Motor neuron (in vitro differentiated cells): Measurements from ENCODE around the gene NR6A1. TPM values are rescaled to one million over a fixed set of nuclear protein-coding genes. Genes with fewer than 3 reads are reported as not detected.
A peak's percentile ranks its signal among the peaks of the same experiment; 100 is the strongest.
"Not testable (repeated sequence)": the region's sequence is repeated elsewhere in the genome, so short reads cannot be mapped to it uniquely, and the experiment has no call there.

ENCODE experiments used
- ATAC-seq, 8 experiments: fragments of 200-7000 bp; cut with Tn5 transposase; replicated peaks in 6 of 8; 2 replicates each; pipeline ENCODE4 v1.8.0; 2021; ENCODE audit warnings: mild to moderate bottlenecking in 8 of 8, moderate library complexity in 8 of 8
- H3K27ac ChIP-seq, 2 donors: fragments of 250-450 bp; sonication (Bioruptor Pico); 2 replicates each; pipeline ENCODE4 v1.9.0; 2021; ENCODE audit warnings: antibody characterized with exemption in 2 of 2, mild to moderate bottlenecking in 2 of 2, moderate library complexity in 1 of 2
- H3K4me1 ChIP-seq, 2 donors: fragments of 250-450 bp; sonication (Bioruptor Pico); replicated peaks in 1 of 2; 2 replicates each; pipeline ENCODE4 v1.6.1; 2021; ENCODE audit warnings: antibody characterized with exemption in 2 of 2, mild to moderate bottlenecking in 2 of 2, moderate library complexity in 1 of 2
- H3K4me3 ChIP-seq, 5 donors: fragments of 250-450 bp; sonication (Bioruptor Pico); 2 replicates each; pipeline ENCODE4 v1.9.0; 2021; ENCODE audit warnings: antibody characterized with exemption in 5 of 5, mild to moderate bottlenecking in 5 of 5, moderate library complexity in 4 of 5
- WGBS, 10 experiments: fragments of 450-650 bp; shearing (Covaris generic); methylation state at CpG; one replicate each; pipeline ENCODE4 v1.0.0; 2022; 5-methylcytosine and 5-hydroxymethylcytosine counted together
- in situ Hi-C, 9 experiments: fragments of 400-800 bp; cut with MboI; loops; one replicate each; pipeline ENCODE4 v1.15.0; 2021; ENCODE audit warnings: low sequenced_read_pairs in 9 of 9, low pct_unique_long_range_greater_than_20kb in 2 of 9; ENCODE audit not compliant: unreplicated experiment in 9 of 9
- total RNA-seq, 8 experiments: library from RNA; unstranded; fragments of 300-600 nt; gene quantifications; 2 replicates each; pipeline versions ENCODE4 v1.2.3 to v1.2.4, GENCODE V29; 2022

NR6A1 gene
- total RNA-seq, 8 experiments from 2014 or later: 0.46 to 29.0 (median 3.7) TPM

DNA sequence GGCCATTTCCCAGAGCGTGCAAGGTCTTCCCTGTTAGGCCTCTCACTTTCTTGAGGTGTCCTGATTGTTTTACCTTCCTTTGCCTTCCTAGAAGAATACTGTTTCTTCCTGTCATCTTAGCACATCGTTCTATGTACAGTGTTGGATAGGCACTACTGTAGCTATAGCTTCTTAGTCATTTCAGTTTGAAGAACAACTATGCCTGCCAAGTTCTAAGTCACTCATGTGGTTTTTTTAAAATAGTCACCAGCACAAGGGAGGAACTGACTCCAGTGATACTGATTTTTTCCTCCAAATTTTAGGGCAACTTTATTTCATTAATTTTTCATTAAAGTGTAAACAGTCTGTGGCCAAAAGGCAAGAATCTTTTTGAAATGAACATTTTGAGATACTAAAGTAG, 141.5 kb downstream of the NR6A1 start:
- H3K4me3 ChIP-seq: no peak overlapping the region
- H3K4me1 ChIP-seq: no peaks in the 10 kb centered on the region
- no peak overlapping the region for H3K27ac ChIP-seq
- in situ Hi-C loops: no loop called here
- WGBS, 10 experiments: 0 to 100% (median 71%) methylated on average over 1 to 2 of the region's 2 CpGs; no CpG with 5 or more reads in 2 of the 10 experiments
- no peak for ATAC-seq

DNA sequence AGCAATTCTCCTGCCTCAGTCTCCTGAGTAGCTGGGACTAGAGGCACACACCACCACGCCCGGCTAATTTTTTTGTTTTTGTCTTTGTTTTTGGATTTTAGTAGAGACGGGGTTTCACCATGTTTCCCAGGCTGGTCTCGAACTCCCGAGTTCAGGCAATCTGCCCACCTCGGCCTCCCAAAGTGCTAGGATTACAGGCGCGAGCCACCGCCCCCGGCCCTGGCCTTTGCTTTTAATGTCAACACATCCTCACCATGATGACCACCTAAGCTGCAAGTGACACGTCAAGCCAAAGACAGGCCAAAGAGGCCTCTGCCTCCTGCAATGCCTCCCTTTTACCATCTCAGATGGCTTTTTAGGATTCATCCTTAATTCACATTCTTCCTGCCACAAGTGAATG, 142.4 kb downstream of the NR6A1 start:
- in situ Hi-C loops: no loop called here
- WGBS, 10 experiments: 80 to 100% (median 92%) methylated on average over 1 to 8 of the region's 11 CpGs; no CpG with 5 or more reads in 3 of the 10 experiments
- Histone ChIP-seq H3K4me3 (no peak overlapping the region), H3K4me1 (no peaks in the 10 kb centered on the region), H3K27ac (no peak overlapping the region)
- ATAC-seq: no peak

DNA sequence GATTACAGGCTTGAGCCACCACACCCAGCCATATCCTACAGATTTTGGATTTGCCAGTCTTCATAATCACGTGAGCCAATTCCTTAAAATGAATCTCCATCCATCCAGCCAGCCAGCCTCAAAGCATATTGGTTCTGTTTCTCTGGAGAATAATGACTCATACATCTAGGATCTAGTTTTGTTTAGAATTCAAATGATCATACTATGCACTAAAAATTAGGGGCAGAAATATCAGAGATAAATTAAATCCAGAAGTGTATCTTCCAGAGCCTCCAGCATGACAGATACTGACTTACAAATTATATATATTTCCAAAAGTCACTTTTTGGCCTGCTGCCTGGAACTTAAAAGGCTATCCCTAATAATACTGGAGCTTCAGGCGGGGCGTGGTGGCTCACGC, 144.8 kb downstream of the NR6A1 start:
- in situ Hi-C loops: no loop called here
- no peak overlapping the region for H3K27ac ChIP-seq
- H3K4me3 ChIP-seq: no peak overlapping the region
- WGBS, 10 experiments: 0 to 100% (median 17%) methylated on average over 1 to 2 of the region's 4 CpGs; no CpG with 5 or more reads in 5 of the 10 experiments
- H3K4me1 ChIP-seq: no peaks in the 10 kb centered on the region
- ATAC-seq: no peak

DNA sequence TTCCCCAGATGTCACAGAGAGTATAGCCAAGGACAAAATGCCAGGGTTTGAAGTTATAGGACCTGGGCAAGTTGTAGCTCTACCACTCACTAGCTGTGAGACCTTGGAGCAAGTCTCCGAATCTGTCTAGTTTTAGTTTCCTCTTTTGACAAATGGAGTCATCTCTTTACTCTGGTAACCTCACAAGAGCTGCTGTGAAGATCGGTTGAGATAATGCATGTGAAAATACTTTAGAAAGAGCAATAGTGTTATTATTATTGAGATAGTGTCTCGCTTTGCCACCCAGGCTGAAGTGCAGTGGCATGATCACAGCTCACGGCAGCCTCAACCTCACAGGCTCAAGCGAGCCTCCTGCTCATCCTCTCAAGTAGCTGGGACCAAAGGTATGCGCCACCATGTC, 146.0 kb downstream of the NR6A1 start:
- in situ Hi-C loops: no loop called here
- no peaks in the 10 kb centered on the region for H3K4me1 ChIP-seq
- no peak overlapping the region for H3K4me3 ChIP-seq
- no peak for ATAC-seq
- H3K27ac ChIP-seq: no peak overlapping the region
- 73 to 100% (median 87%) methylated on average over 1 to 6 of the region's 6 CpGs; no CpG with 5 or more reads in 2 of the 10 experiments for WGBS, 10 experiments

DNA sequence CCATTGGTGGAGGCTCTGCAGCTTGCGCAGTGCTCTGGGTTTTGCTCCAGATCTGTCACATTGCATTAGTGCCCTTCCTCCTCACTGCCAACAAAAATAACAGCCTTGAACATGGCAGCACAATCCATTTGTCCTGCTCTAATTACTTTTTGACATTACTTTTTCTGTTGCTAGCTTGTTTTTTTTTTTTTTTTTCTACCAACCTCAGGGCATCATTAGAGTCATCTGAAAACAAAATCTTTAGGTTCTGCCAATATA, 146.4 kb downstream of the NR6A1 start:
- H3K27ac ChIP-seq: no peak overlapping the region
- ATAC-seq: no peak
- no peak overlapping the region for H3K4me3 ChIP-seq
- H3K4me1 ChIP-seq: no peaks in the 10 kb centered on the region
- in situ Hi-C loops: loop anchor here in 2 of 9 experiments (25.0 kb wide), 1 partner anchor 88 kb away; no protein-coding TSS in a partner anchor
- 89 to 100% (median 100%) methylated on average over 1 of the region's 1 CpG; no CpG with 5 or more reads in 3 of the 10 experiments for WGBS, 10 experiments

DNA sequence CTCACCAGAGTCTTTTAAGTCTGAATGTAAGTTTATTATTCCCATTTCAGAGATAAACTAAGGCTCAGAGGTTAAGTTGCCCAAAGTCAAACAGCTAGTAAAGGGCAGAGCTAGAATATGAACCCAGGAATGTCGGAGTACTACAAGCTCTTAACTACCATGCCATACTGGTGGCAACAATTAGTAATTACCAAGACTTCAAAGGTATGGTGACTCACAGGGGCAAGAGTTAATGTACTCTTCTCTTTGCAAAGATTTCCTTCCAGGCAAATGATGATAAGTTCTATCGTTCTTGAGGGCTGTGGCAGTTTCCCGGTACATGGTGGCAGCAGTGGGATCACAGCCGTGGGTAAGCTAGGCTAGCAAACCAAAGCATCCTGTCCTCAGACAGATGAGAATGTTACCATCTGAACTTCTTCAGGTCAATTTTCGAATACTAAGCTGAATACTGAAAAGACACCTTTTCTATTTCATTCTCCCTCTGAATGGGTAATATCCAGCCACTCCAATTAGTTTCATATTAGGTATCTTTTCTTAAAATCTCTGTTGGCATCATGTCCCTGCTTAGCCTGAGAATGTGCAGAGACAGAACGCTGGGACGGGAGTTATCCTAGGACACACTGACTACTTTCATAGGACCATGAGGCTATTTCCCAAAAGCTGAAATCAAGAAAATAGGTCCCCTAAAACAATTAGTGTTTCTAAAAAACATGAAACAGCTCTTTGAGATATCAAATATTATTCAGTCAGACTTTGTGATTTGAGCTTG, 147.0 kb downstream of the NR6A1 start:
- Histone ChIP-seq H3K4me3 (no peak overlapping the region), H3K27ac (no peak overlapping the region), H3K4me1 (no peaks in the 10 kb centered on the region)
- ATAC-seq: no peak
- WGBS, 10 experiments: 53 to 100% (median 100%) methylated on average over 1 to 6 of the region's 7 CpGs
- in situ Hi-C loops: loop anchor here in 2 of 9 experiments (25.0 kb wide), 1 partner anchor 88 kb away; no protein-coding TSS in a partner anchor

DNA sequence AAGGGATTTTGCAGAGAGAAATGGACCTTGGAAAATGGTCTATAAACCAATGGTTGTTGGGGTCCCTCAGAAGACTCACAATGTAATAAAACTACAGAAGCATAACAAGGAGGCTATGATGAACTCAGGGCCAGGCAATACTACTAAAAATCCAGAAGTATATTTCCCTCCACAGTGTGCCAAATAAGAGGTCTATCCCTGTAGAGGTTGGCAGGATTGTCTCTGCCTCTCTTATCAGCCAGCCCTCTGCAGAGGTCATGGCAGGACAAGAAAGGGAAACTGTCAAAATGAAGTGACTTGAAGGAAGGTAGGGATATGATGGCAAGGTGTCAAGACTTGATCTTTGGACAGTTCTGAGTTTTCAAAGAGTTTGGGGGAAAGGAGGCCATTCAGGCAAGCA, 148.2 kb downstream of the NR6A1 start:
- in situ Hi-C loops: loop anchor here in 2 of 9 experiments (25.0 kb wide), 1 partner anchor 89 kb away; no protein-coding TSS in a partner anchor
- Histone ChIP-seq H3K4me3 (no peak overlapping the region), H3K4me1 (peaks cover 3% of the 10 kb centered on the region in 2 donors), H3K27ac (no peak overlapping the region)
- ATAC-seq: no peak

DNA sequence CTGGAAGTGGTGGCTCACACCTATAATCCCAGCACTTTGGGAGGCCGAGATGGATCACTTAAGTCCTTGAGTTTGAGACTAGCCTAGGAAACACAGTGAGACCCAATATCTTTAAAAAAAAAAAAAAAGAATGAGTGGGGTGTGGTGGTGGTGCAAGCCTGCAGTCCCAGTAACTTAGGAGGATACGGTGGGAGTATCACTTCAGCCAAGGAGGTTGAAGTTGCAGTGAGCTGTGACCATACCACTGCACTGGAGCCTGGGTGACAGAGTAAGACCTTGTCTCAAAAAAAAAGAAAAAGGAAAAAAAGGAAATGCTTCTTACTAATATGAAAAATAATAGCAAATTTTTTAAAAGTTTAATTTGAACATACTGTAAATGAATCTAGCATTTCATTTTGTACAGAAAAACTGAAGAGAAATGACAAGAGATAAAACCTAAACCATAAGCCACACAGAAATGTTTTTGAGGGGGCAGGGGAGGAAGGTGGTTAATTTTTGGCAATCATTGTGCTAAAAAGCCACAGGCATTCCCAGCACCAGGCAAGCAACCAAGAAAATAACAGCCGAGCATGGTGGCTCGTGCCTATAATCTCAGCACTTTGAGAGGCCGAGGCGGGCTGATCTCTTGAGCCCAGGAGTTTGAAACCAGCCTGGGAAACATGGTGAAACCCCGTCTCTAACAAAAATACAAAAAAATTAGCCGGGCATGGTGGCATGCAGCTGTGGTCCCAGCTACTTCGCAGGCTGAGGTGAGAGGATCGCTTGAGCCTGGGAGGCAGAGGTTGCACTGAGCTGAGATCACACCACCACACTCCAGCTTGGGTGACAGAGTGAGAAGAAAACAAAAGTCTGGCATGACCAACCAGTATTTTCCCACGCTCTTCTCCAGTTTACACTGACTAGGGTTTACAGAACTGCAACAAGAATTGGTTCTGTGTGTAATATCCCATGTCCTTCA, 149.5 kb downstream of the NR6A1 start:
- Histone ChIP-seq H3K4me1 (peaks cover 6 to 7% of the 10 kb centered on the region in 2 donors), H3K27ac (no peak overlapping the region), H3K4me3 (no peak overlapping the region)
- ATAC-seq: no peak
- WGBS, 10 experiments: 43 to 94% (median 85%) methylated on average over 1 to 8 of the region's 11 CpGs; no CpG with 5 or more reads in 1 of the 10 experiments
- in situ Hi-C loops: loop anchor here in 2 of 9 experiments (25.0 kb wide), 1 partner anchor 91 kb away; no protein-coding TSS in a partner anchor

DNA sequence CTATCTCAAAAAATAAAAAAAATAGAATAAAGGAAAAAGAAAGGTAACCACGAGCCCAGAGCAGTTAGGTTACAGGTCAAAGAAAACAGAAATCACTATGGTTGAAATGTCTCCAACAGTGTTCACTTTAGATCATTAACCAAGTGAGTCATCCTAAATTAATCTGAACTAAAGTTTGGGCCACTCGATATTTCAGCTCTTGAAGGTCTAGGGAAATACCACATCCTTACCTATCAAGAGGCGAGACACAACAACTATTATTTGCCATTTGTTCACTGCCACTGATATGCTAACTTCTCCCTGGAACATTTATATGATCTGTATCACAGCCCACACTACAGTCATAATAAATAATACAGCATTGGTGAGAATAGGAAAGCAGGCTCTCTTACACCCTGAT, 152.6 kb downstream of the NR6A1 start:
- H3K27ac ChIP-seq: no peak overlapping the region
- no peak overlapping the region for H3K4me3 ChIP-seq
- in situ Hi-C loops: loop anchor here in 4 of 9 experiments (5.0 to 25.0 kb wide), 4 partner anchors 64 to 146 kb away; no protein-coding TSS in a partner anchor
- 6 to 100% (median 75%) methylated on average over 1 to 3 of the region's 3 CpGs; no CpG with 5 or more reads in 1 of the 10 experiments for WGBS, 10 experiments
- no peak for ATAC-seq
- peaks cover 6 to 7% of the 10 kb centered on the region in 2 donors for H3K4me1 ChIP-seq

DNA sequence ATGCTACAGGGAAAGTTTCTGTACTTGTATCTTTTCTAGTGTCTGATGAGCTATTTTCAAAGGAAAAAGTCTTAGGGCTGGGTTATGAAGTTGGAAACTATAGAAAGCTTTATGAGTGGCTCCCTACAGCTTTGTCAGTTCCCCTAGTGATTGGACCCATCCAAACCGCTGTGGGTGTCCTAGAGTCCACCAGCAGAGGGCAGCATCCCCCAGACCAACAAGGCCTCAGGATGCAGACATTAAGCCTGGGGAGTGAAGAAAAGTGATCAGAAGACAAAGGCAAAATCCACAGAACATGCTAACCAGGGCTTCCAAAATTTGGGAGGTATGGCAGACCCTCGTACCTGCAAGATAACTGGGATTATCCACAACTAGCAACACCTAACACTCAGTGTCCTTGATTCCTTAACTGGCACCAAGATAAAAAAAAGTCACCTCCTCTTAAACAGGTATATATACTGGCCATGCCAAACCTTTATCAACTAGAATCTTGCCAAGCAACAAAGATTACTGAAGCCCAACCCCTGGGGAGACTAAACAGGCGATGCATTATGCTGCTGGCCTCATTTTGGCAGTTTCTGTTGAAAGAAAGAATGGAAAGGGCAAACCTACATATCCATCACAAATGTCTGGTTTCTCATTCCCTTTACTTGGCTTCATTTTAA, 153.5 kb downstream of the NR6A1 start:
- ATAC-seq: peak; percentile 94 to 98 (median 98)
- peaks cover 6 to 7% of the 10 kb centered on the region in 2 donors for H3K4me1 ChIP-seq
- in situ Hi-C loops: loop anchor here in 4 of 9 experiments (5.0 to 25.0 kb wide), 4 partner anchors 63 to 147 kb away; no protein-coding TSS in a partner anchor
- H3K4me3 ChIP-seq: no peak overlapping the region
- WGBS, 10 experiments: 0 to 24% (median 0%) methylated on average over 1 to 3 of the region's 3 CpGs; no CpG with 5 or more reads in 1 of the 10 experiments
- no peak overlapping the region for H3K27ac ChIP-seq

DNA sequence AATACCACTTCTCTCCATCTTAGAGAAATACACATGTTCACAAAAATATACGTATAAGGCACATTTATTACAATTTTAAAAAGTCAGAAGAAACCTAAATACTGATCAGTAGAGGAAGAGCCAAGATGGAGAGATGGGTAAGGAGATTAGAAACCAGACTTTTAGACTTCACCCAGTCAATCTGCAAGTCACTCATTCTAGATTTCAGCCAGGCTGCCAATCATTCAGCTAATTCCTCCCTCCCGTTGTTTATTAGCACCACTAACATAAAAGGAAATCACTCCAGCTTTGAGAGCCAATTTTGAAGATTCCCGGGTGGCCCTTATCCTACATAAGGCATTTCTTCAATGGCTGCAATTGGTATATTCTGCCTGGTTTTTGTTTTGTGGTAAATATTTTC, 154.2 kb downstream of the NR6A1 start:
- in situ Hi-C loops: loop anchor here in 4 of 9 experiments (5.0 to 25.0 kb wide), 4 partner anchors 62 to 148 kb away; no protein-coding TSS in a partner anchor
- no peak for ATAC-seq
- Histone ChIP-seq H3K27ac (no peak overlapping the region), H3K4me1 (peaks cover 6 to 7% of the 10 kb centered on the region in 2 donors), H3K4me3 (no peak overlapping the region)
- WGBS, 10 experiments: 5 to 100% (median 79%) methylated on average over 1 to 3 of the region's 3 CpGs; no CpG with 5 or more reads in 2 of the 10 experiments

DNA sequence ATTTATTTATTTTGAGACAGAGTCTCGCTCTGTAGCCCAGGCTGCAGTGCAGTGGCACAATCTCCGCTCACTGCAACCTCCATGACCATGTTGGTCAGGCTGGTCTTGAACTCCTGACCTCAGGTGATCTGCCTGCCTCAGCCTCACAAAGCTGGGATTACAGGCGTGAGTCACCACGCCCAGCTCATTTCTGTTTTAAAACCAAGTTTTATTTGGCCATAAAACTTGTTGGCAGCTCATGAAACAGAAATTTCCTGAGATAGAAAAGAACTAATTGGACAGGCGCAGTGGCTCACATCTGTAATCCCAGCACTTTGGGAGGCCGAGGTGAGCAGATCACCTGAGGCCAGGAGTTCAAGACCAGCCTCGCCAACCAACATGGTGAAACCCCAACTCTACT, 155.3 kb downstream of the NR6A1 start:
- not testable (repeated sequence) for ATAC-seq
- in situ Hi-C loops: loop anchor here in 4 of 9 experiments (5.0 to 25.0 kb wide), 4 partner anchors 61 to 149 kb away; no protein-coding TSS in a partner anchor

More for the DNA sequence above, 155.3 kb downstream of the NR6A1 start:
- H3K27ac ChIP-seq, H3K4me3 ChIP-seq, H3K4me1 ChIP-seq: not testable (repeated sequence)
- 76 to 100% (median 92%) methylated on average over 1 to 7 of the region's 7 CpGs for WGBS, 10 experiments
